B cell (primary cell): ENCODE data around the gene SFMBT2.

Source experiments
- EZH2 ChIP-seq: IDR thresholded peaks from 2 replicates; pipeline ENCODE4 v1.6.1; 2012; ENCODE audit warnings: borderline replicate concordance, low read depth, mild to moderate bottlenecking, moderate library complexity, low read length; ENCODE audit not compliant: insufficient read depth, poor library complexity, severe bottlenecking
- TF ChIP-seq, protein P1 (sequence below): fragments of 200-600 bp; IDR thresholded peaks from one replicate; pipeline ENCODE4 v1.8.0; 2022; ENCODE audit warnings: antibody characterized with exemption, mild to moderate bottlenecking

DNA sequence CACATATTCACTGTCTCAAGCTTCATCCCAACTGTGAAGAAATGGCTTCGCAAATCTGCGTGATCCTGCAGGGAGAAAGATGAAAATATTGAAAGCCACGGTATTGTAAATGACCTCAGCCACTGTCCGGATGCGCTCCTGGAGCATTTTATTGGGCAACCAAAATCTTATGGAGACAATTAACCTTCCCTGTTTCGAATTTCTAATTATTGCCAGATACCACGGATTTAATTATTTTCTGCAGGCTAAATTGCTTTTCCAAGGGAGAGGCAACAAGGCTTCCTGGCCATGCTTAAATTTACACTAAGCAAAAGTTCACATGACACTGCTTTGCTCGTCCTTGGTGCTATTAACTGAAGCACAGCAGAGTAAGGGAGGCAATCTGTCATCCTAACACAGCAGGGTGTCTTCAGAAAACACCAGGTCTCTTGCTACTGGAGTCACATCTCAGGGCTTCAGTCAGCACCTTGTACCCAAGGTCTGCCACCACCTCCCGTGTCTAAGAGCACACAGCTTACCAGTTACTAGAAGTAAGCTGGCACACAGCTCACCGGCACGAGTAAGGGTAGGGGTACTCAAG lies 162.2 kb downstream of the SFMBT2 start:
- TF ChIP-seq, protein P1, sequence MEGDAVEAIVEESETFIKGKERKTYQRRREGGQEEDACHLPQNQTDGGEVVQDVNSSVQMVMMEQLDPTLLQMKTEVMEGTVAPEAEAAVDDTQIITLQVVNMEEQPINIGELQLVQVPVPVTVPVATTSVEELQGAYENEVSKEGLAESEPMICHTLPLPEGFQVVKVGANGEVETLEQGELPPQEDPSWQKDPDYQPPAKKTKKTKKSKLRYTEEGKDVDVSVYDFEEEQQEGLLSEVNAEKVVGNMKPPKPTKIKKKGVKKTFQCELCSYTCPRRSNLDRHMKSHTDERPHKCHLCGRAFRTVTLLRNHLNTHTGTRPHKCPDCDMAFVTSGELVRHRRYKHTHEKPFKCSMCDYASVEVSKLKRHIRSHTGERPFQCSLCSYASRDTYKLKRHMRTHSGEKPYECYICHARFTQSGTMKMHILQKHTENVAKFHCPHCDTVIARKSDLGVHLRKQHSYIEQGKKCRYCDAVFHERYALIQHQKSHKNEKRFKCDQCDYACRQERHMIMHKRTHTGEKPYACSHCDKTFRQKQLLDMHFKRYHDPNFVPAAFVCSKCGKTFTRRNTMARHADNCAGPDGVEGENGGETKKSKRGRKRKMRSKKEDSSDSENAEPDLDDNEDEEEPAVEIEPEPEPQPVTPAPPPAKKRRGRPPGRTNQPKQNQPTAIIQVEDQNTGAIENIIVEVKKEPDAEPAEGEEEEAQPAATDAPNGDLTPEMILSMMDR = no peak
- no peak for TF ChIP-seq EZH2
